CD14-positive monocyte (primary cell): ENCODE results near the gene HES7. TPM values are rescaled to one million over a fixed set of nuclear protein-coding genes. Genes with fewer than 3 reads are reported as not detected.
A peak's percentile ranks its signal among the peaks of the same experiment; 100 is the strongest.

Experiments used
- DNase-seq, 3 donors: peaks; one replicate each; pipeline ENCODE4 v3.0.0-alpha.2; 2011 to 2022
- H2AFZ ChIP-seq: 2 replicates; pipeline ENCODE4 v1.6.0; 2012; ENCODE audit warnings: mild to moderate bottlenecking, low read depth, low read length, inconsistent platforms; ENCODE audit not compliant: insufficient read depth, poor library complexity, severe bottlenecking
- H3K27ac ChIP-seq, 2 donors: 1 replicate in 1 of 2; 2 replicates in 1 of 2; pipeline ENCODE4 v1.5.1; 2012 to 2013; ENCODE audit warnings: low read length in 2 of 2, control low read depth in 1 of 2, inconsistent platforms in 1 of 2, low read depth in 1 of 2, mild to moderate bottlenecking in 1 of 2
- H3K27me3 ChIP-seq, 2 donors: one replicate each; pipeline versions ENCODE4 v1.6.0 to v1.6.1; 2011 to 2013; ENCODE audit warnings: low read length in 2 of 2; ENCODE audit not compliant: control insufficient read depth in 2 of 2, insufficient read depth in 2 of 2
- H3K36me3 ChIP-seq, 2 donors: replicated peaks in 1 of 2; 1 replicate in 1 of 2; 2 replicates in 1 of 2; pipeline versions ENCODE4 v1.5.1 to v1.6.1; 2012 to 2013; ENCODE audit warnings: low read length in 2 of 2, control low read depth in 1 of 2, inconsistent platforms in 1 of 2, mild to moderate bottlenecking in 1 of 2; ENCODE audit not compliant: insufficient read depth in 2 of 2, control insufficient read depth in 1 of 2
- H3K4me1 ChIP-seq, 2 donors: 1 replicate in 1 of 2; 2 replicates in 1 of 2; pipeline versions ENCODE4 v1.5.1 to v1.6.1; 2012 to 2013; ENCODE audit warnings: low read length in 2 of 2, control low read depth in 1 of 2, inconsistent platforms in 1 of 2, mild to moderate bottlenecking in 1 of 2, moderate library complexity in 1 of 2; ENCODE audit not compliant: insufficient read depth in 2 of 2, control insufficient read depth in 1 of 2
- H3K4me2 ChIP-seq: replicated peaks from 2 replicates; pipeline ENCODE3; 2012; ENCODE audit warnings: low read length, moderate library complexity, mild to moderate bottlenecking; ENCODE audit not compliant: poor library complexity, severe bottlenecking; ENCODE audit errors: extremely low read depth
- H3K4me3 ChIP-seq, 3 experiments: fragments of 200-600 bp in 1 of 3; sonication (generic) in 1 of 3; replicated peaks in 1 of 3; 1 replicate in 2 of 3; 2 replicates in 1 of 3; pipeline ENCODE4 v1.5.1; 2011 to 2013; ENCODE audit warnings: low read length in 3 of 3, mild to moderate bottlenecking in 3 of 3, control low read depth in 2 of 3, low read depth in 2 of 3, inconsistent platforms in 1 of 3, moderate library complexity in 1 of 3
- H3K79me2 ChIP-seq: 2 replicates; pipeline ENCODE4 v1.6.0; 2012; ENCODE audit warnings: mild to moderate bottlenecking, control low read depth, inconsistent platforms, low read length, moderate library complexity; ENCODE audit not compliant: insufficient read depth
- H3K9ac ChIP-seq: 2 replicates; pipeline ENCODE4 v1.6.0; 2017; ENCODE audit warnings: low read length, mild to moderate bottlenecking; ENCODE audit not compliant: insufficient read depth, poor library complexity, severe bottlenecking
- H3K9me3 ChIP-seq, 2 donors: replicated peaks in 1 of 2; 1 replicate in 1 of 2; 2 replicates in 1 of 2; pipeline versions ENCODE4 v1.5.1 to v1.6.1; 2012 to 2013; ENCODE audit warnings: low read length in 2 of 2, control low read depth in 1 of 2; ENCODE audit not compliant: control insufficient read depth in 1 of 2, insufficient read depth in 1 of 2
- H4K20me1 ChIP-seq: 2 replicates; pipeline ENCODE4 v1.6.0; 2012; ENCODE audit warnings: mild to moderate bottlenecking, low read length, control low read depth, moderate library complexity; ENCODE audit not compliant: insufficient read depth
- H3K27ac Mint-ChIP-seq, 7 donors: one replicate each; pipeline ENCODE4 v1.8.0; 2020; ENCODE audit warnings: mild to moderate bottlenecking in 7 of 7, mixed read lengths in 7 of 7, moderate library complexity in 6 of 7, inconsistent platforms in 2 of 7
- H3K27me3 Mint-ChIP-seq, 3 donors: one replicate each; pipeline ENCODE4 v1.8.0; 2021 to 2022; ENCODE audit warnings: low read depth in 3 of 3, mild to moderate bottlenecking in 3 of 3, mixed read lengths in 3 of 3, moderate library complexity in 3 of 3, inconsistent platforms in 1 of 3
- H3K36me3 Mint-ChIP-seq, 2 donors: one replicate each; pipeline ENCODE4 v1.8.0; 2020; ENCODE audit warnings: mixed read lengths in 2 of 2, inconsistent platforms in 1 of 2, mild to moderate bottlenecking in 1 of 2
- H3K4me1 Mint-ChIP-seq: one replicate; pipeline ENCODE4 v1.8.0; 2020; ENCODE audit warnings: mild to moderate bottlenecking, mixed read lengths
- H3K4me3 Mint-ChIP-seq, 2 donors: one replicate each; pipeline ENCODE4 v1.8.0; 2020; ENCODE audit warnings: mild to moderate bottlenecking in 2 of 2, mixed read lengths in 2 of 2, moderate library complexity in 1 of 2
- H3K9me3 Mint-ChIP-seq, 7 donors: one replicate each; pipeline ENCODE4 v1.8.0; 2020 to 2022; ENCODE audit warnings: mixed read lengths in 7 of 7, mild to moderate bottlenecking in 6 of 7, moderate library complexity in 6 of 7, inconsistent platforms in 2 of 7
- WGBS: methylation state at CpG from one replicate; pipeline ENCODE4 v1.1.5; 2013; ENCODE audit warnings: missing lambda C conversion rate; ENCODE audit not compliant: insufficient coverage; 5-methylcytosine and 5-hydroxymethylcytosine counted together
- intact Hi-C, 2 donors: fragments of 100-400 bp; cut with micrococcal nuclease; formaldehyde crosslinking; loops; one replicate each; pipeline versions ENCODE4 v1.15.0 to v1.15.1; 2023
- polyA plus RNA-seq, 3 donors: library from polyadenylated mRNA; depleted of rRNA in 1 of 3; unstranded in 2 of 3; stranded (reverse) in 1 of 3; fragments of 300-500 nt in 2 of 3; fragments of >200 nt in 1 of 3; fragmentation: Illumina TruSeq in 2 of 3; gene quantifications; 1 replicate in 2 of 3; 2 replicates in 1 of 3; pipeline ENCODE4 v1.2.3, GENCODE V29; 2012 to 2021
- TF ChIP-seq, protein P1 (sequence below): fragments of 200-600 bp; IDR thresholded peaks from one replicate; pipeline ENCODE4 v1.8.0; 2022; ENCODE audit warnings: antibody characterized with exemption, mild to moderate bottlenecking

Gene HES7
- polyA plus RNA-seq, 3 donors = not detected

DNA sequence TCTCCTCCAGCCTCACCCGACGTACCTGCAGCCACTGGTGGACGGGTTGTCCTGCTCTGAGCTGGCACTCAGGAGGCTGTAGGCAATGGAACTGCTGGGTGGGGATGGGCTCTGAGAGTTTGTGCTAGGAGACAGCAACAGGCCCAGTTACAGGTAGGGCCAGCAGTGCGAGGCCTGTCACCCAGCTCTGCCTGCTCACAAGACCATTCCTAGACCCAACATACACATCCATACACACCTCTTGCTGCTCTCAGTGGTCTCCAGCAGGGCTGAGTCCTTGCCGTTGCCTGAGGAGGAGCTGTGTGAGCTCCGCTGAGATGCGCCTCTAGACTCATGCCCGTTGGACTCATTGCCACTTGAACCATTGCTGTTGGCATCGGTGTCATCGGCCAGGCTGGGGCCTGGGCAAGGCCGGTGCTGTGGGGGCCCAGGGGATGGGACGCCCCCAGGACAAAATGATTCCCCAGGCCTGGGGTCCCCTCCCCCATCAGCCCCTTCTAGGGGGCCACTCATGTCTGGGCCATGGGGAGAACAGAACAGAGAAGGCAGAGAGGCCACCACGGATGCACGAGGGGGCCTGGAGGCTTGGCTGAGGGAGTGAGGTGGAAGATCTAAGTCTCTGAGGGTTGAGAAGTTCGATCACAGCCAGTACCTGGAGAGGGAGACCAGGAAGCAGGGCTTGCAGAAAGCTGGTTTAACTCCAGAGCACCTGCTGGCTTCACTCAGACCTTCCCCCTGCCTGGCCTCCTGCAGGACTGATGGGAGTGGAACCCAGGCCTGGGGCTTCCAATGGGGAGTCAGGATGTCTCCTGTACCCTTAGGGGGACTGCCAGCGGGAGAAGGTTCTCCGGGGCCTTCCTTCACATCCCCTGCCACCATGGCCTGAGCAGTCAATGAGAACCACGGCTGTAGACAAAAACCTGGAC is 26.6 kb upstream of the HES7 start:
- 82% methylated on average over 13 of the region's 18 CpGs for WGBS
- Histone ChIP-seq H3K4me2 (peak overlapping the region; percentile 97), H4K20me1 (peaks cover 90% of the 10 kb centered on the region), H3K4me1 (peaks cover 40 to 55% of the 10 kb centered on the region in 2 donors), H3K27me3 (no peaks in the 10 kb centered on the region), H3K36me3 (peaks cover 48 to 53% of the 10 kb centered on the region in 2 donors), H2AFZ (no peak overlapping the region), H3K9ac (peak overlapping the region; percentile 78), H3K4me3 (peak overlapping the region; percentile 52 to 100 (median 88)), H3K79me2 (peaks cover 23% of the 10 kb centered on the region), H3K9me3 (no peaks in the 10 kb centered on the region), H3K27ac (peak overlapping the region; percentile 3 to 99)
- peaks cover 28% of the 10 kb centered on the region for H3K4me1 Mint-ChIP-seq
- H3K4me3 Mint-ChIP-seq = peak overlapping the region; percentile 97 to 99
- peak in 1 of 3 donors; percentile 9 for DNase-seq
- intact Hi-C loops = loop anchor here in 1 of 2 donors (5.0 to 10.0 kb wide), 2 partner anchors 37 to 316 kb away; partner anchors contain the start of gene KDM6B
- peak overlapping the region in 5 of 7 donors; percentile 56 to 98 (median 78) for H3K27ac Mint-ChIP-seq
- peaks cover 0 to 4% (median 0%) of the 10 kb centered on the region in 7 donors for H3K9me3 Mint-ChIP-seq
- peaks cover 61 to 62% of the 10 kb centered on the region in 2 donors for H3K36me3 Mint-ChIP-seq
- peaks cover 0 to 14% (median 0%) of the 10 kb centered on the region in 3 donors for H3K27me3 Mint-ChIP-seq
- TF ChIP-seq, protein P1, sequence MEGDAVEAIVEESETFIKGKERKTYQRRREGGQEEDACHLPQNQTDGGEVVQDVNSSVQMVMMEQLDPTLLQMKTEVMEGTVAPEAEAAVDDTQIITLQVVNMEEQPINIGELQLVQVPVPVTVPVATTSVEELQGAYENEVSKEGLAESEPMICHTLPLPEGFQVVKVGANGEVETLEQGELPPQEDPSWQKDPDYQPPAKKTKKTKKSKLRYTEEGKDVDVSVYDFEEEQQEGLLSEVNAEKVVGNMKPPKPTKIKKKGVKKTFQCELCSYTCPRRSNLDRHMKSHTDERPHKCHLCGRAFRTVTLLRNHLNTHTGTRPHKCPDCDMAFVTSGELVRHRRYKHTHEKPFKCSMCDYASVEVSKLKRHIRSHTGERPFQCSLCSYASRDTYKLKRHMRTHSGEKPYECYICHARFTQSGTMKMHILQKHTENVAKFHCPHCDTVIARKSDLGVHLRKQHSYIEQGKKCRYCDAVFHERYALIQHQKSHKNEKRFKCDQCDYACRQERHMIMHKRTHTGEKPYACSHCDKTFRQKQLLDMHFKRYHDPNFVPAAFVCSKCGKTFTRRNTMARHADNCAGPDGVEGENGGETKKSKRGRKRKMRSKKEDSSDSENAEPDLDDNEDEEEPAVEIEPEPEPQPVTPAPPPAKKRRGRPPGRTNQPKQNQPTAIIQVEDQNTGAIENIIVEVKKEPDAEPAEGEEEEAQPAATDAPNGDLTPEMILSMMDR = no peak

DNA sequence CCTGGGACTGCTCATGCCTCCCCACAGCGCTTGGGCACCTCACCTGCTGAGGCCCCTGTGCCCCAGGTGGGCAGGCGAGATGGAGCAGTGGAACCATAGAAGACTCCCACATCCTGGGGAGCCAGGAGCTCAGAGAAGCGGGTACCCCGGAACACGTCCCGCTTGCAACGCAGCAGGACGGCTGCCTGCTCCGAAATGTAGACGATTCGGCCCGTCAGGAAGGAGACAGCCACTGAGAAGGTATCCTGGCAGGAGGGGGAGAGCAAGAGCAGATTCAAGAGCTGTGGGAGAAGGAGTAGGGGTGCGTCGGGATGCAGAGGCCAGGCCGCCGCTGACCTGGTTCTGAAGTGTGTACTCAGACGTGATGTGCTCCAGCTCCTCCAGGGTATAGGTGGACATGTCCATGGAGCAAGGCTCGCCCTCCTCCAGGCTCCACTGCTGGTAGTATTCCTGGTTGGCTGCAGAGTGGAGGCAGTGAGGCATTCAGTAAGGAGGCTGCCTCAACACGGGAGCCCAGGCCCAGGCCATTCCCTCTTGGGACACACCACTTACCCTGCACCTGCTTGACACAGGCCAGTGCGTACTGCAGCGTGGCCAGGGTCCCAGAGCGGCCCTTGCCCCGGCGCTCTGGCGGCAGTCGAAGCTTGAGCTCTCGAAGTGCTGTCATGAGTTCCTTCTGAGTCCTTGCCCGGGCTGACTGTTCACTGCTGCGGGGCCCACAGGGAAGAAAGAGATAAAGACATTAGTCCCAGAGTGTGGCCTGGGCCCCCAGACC is 25.7 kb upstream of the HES7 start:
- WGBS = 97% methylated on average over 28 of the region's 29 CpGs
- Mint-ChIP-seq H3K4me3 (peak overlapping the region in 1 of 2 donors; percentile 12), H3K27me3 (peaks cover 0 to 14% (median 0%) of the 10 kb centered on the region in 3 donors), H3K4me1 (peaks cover 28% of the 10 kb centered on the region), H3K36me3 (peaks cover 63 to 70% of the 10 kb centered on the region in 2 donors), H3K27ac (peak overlapping the region in 3 of 7 donors; percentile 13 to 74 (median 15)), H3K9me3 (peaks cover 0 to 4% (median 0%) of the 10 kb centered on the region in 7 donors)
- TF ChIP-seq, protein P1 = no peak
- Histone ChIP-seq H3K9ac (no peak overlapping the region), H3K4me1 (peaks cover 31 to 46% of the 10 kb centered on the region in 2 donors), H2AFZ (no peak overlapping the region), H3K9me3 (no peaks in the 10 kb centered on the region), H3K27me3 (no peaks in the 10 kb centered on the region), H3K27ac (no peak overlapping the region), H3K4me3 (no peak overlapping the region), H4K20me1 (peaks cover 90% of the 10 kb centered on the region), H3K79me2 (peaks cover 19% of the 10 kb centered on the region), H3K4me2 (no peak overlapping the region), H3K36me3 (peaks cover 56 to 62% of the 10 kb centered on the region in 2 donors)
- DNase-seq = no peak
- intact Hi-C loops = loop anchor here in 1 of 2 donors (5.0 to 10.0 kb wide), 2 partner anchors 38 to 315 kb away; partner anchors contain the start of gene KDM6B
